HG03460 (cell line): ENCODE results near the gene MARK3.
A peak's percentile ranks its signal among the peaks of the same experiment; 100 is the strongest.

Experiments used
- ATAC-seq: cut with Tn5 transposase; IDR thresholded peaks from one replicate; pipeline ENCODE4 v1.9.1; 2021; ENCODE audit not compliant: unreplicated experiment

Gene MARK3

GRCh38 chr14:103432627-103433026 lies 47.4 kb downstream of the MARK3 start:
- ATAC-seq, result no peak

- ATAC-seq, result no peak
These were observed 48.8 kb downstream of the MARK3 start for GRCh38 chr14:103433916-103434563.

DNA sequence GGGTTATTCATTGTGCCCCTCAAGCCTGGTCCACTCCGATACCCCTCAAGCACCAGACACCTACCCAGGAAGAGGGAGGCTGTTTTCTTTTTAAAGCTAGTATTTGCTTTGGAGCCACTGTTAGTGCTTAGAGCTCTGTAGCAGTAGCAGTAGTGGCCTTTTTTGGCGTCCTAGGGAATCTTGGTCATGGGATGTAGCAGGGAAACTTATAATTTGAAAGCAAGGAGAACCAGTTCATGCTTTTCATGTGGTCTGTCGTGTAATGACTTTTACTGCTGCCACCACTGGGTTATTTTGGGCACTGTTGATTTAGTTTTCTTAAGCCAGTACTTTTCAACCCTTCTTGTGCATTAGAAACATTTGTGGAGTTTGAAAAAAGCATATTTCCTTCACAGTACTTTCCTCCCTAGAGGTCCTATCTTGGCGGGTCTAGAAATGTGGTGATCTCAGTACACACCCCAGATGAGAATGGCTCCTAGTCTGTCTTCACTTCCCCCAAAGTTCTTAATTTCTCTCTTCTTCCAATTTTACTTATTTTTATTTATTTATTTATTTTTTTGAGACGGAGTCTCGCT lies 49.7 kb downstream of the MARK3 start:
- ATAC-seq, result no peak

GRCh38 chr14:103436533-103436932 lies 51.3 kb downstream of the MARK3 start:
- ATAC-seq, result no peak

- ATAC-seq, result no peak
These were observed 57.1 kb downstream of the MARK3 start for GRCh38 chr14:103442288-103442687.

- ATAC-seq, result no peak
These were observed 57.9 kb downstream of the MARK3 start for GRCh38 chr14:103443111-103443510.

DNA sequence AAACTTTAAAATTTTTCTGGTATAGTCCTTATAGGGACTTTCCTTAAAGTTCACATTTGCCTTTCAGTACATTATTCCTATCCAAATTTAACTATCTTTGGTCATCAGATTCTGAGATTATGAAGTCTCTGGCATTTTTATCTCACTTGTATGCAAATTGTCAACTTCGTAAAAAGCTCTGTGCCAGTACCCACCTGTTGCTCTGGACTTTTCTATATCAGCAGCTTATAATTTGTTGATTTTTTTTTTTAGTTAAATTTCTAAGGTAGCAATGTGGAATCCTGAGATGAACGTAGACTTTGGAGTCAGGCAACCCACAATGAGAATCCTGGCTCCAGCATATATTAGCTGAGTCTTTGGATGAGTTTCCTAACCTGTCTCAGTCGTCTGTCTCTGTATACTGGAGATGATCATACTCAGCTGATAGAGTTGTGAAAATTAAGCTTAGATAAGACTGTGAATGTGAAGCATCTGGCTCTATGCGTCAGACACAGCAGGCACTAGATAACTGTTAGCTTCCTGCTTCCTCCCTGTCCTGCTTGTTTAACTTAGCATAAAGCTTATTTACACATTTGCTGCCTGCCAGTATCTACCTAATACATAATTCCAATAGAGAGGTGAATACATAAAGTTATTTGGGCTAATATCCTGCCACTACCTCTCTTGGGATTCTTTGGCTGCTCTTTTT lies 59.8 kb downstream of the MARK3 start:
- ATAC-seq, result no peak

DNA sequence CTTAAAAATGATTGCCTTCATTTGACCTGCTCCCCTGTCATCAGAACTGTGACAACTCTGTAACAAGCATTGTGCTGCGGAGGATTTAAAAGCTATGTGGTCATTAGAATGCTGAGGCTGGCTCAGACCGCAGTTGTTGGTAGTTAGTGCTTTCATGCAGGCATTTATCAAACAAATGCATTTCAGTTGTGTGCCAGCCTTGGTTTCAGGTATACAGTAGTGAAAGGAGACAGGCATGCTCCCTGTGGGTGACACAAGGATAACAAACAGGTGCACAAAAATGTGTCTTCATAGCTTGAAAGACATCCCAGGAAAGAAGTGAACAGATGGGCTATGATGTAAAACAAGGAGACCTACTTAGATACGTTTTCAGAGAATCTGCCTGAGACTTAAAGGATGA lies 60.6 kb downstream of the MARK3 start:
- ATAC-seq, result no peak

DNA sequence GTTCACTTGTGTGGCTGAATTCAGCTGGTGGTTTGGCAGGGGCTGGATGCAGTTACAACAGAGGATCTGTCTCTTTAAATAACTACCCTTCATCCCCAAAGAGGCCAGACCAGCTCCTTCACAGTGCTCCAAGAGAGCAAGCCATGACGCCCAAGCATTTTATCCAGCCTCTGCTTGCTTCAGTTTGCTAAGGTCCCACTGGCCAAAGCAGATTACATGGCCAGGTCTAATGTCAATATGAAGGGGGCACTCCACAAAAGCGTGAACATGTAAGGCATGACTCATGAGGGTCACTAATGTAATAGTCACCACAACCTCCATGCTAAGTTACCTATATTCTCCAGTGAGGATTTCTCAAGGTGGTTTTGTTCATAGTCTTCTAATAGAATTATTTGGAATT lies 62.9 kb downstream of the MARK3 start:
- ATAC-seq, result no peak

GRCh38 chr14:103449634-103450161 lies 64.5 kb downstream of the MARK3 start:
- no peak for ATAC-seq

DNA sequence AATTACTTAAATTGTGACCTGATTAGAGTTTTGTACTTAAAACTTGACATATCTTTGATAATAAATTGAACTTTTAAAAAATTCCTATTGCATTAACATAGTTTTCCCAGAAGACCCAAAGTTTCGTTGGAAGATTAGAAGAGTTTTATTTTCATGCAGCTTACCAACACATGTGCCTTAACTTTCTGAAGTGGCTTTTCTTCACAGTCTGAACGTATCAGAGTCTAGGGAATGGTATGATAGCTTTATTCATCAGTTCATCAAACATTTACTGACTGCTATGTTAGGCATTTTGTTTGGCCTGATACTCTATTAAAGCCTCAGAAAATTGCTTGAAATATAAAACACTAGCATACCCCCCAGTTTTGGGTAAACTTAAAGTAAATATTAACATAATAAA lies 65.2 kb downstream of the MARK3 start:
- no peak for ATAC-seq

- no peak for ATAC-seq
These were observed 66.2 kb downstream of the MARK3 start for GRCh38 chr14:103451401-103451800.

- no peak for ATAC-seq
These were observed 68.6 kb downstream of the MARK3 start for GRCh38 chr14:103453791-103454190.

- no peak for ATAC-seq
These were observed 71.1 kb downstream of the MARK3 start for GRCh38 chr14:103456167-103456835.

DNA sequence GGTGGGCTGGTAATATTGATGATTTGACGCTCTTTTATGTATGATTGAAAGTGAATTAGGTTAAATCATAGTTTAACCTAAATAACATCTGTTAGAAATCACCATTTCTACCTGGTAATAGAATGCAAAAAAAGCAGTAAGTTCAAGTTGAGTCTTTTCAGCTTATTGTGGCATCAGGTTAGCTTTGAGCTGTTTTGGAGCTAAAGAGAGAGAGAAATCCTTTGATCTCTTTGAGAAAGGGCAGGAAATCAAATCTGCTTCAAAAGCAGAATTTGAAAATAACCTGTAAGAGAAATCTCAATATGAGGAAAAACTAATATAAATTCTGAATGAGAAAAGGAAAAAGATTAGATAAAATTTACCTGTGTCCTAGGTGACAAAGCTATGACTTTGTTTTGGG lies 75.2 kb downstream of the MARK3 start:
- no peak for ATAC-seq

GRCh38 chr14:103463149-103463548 lies 77.9 kb downstream of the MARK3 start:
- ATAC-seq, result no peak

- ATAC-seq, result no peak
These were observed 78.6 kb downstream of the MARK3 start for GRCh38 chr14:103463851-103464250.

DNA sequence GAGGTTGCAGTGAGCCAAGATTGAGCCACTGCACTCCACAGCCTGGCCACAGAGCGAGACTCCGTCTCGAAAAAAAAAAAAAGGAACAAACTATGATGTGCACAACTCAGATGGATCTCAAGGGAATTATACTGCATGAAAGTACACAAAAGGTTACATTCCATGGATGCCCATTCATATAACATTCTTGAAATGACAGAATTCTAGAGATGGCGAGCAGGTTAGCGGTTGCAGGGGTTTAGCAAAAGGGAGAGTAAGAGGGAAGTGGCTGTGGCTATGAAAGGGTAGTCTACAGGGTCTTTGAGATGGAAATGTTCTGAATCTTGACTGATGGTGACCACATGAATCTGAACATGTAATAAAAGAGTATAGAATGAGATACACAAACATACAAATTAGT lies 87.7 kb downstream of the MARK3 start:
- no peak for ATAC-seq

DNA sequence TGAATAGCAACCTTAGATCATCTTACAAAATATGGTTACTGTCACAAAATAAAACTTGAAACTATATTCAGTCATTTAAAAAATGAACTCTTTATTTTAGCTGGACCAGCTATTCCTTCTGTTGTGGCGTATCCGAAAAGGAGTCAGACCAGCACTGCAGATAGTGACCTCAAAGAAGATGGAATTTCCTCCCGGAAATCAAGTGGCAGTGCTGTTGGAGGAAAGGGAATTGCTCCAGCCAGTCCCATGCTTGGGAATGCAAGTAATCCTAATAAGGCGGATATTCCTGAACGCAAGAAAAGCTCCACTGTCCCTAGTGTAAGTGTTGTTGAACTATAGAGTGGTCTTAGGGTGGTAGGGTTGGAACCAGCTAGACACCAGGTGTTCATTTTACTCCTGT lies 89.7 kb downstream of the MARK3 start:
- ATAC-seq, result no peak

- no peak for ATAC-seq
These were observed 90.8 kb downstream of the MARK3 start for GRCh38 chr14:103476065-103476464.

DNA sequence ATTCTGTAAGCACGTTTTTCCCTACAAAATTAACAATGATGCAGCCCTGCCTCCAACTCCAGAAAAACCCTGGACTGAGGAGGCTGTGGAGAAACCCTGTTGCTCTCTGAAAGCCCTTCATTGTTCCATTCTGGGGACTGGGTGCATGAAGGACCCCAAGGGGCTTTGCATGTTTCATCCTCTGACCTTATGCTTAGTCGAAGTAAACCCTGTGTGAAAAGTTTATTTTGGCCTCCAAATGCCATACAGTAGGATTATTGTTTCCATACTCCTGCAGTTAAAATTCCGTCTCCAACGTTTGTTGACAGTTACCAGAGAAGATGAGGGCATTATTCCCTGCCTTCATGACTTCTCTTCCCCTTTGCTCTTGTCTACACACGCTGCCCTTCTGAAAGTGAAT lies 91.4 kb downstream of the MARK3 start:
- no peak for ATAC-seq

- ATAC-seq, result peak; percentile 87
These were observed 95.4 kb downstream of the MARK3 start for GRCh38 chr14:103480595-103480994.
